GM12864 (cell line): ENCODE results near the gene ITPR1.
"Not testable (repeated sequence)": the region's sequence is repeated elsewhere in the genome, so short reads cannot be mapped to it uniquely, and the experiment has no call there.

Source experiments
- DNase-seq: peaks from one replicate; pipeline ENCODE4 v3.0.0-alpha.2; 2011; ENCODE audit warnings: low read depth
- H3K4me3 ChIP-seq: 2 replicates; pipeline ENCODE4 v1.5.1; 2011; ENCODE audit warnings: mild to moderate bottlenecking, low read depth, low read length, control low read depth
- TF ChIP-seq, protein P1 (sequence below): IDR thresholded peaks from 2 replicates; pipeline ENCODE4 v1.5.1; 2011; ENCODE audit warnings: low read depth, mild to moderate bottlenecking, moderate library complexity, low read length, control low read depth, inconsistent platforms; ENCODE audit errors: missing control alignments

Gene ITPR1

DNA sequence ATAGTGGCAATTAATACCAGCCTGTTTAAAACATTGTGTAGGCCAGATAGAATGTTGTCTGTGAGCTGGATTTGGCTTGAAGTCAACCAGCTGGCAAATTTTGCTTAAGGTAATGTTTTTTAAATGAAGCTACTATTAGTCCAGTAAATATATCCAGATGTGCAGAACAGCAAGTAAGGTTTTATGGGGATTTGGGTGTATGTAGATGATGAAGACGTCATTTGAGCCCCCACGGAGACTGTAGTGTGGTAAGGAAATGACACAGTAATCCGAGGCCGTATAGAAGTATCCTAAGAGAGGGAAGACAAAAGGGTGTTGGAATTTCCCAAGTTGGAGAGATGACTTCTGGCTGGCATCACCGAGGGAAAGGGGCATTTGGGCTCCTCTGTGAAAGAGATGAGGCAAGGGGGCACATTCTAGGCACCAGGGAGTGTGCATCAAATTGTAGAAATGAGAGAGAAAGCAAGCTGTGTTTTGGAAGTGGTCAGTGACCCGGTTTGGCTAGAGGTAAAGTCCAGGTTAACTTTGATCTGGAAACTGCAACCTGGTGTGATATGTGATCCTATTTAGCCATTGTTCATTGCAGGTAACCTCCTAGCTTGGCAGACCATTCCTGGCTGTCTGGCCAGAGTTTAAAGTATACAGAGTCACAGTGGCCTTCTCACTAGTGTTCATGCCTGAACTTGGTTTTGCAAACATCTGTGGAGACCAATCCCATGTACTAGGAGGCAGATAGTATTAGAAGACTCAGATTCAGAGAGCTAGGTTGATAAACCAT, 104.2 kb downstream of the ITPR1 start:
- no peak overlapping the region for H3K4me3 ChIP-seq
- TF ChIP-seq, protein P1, sequence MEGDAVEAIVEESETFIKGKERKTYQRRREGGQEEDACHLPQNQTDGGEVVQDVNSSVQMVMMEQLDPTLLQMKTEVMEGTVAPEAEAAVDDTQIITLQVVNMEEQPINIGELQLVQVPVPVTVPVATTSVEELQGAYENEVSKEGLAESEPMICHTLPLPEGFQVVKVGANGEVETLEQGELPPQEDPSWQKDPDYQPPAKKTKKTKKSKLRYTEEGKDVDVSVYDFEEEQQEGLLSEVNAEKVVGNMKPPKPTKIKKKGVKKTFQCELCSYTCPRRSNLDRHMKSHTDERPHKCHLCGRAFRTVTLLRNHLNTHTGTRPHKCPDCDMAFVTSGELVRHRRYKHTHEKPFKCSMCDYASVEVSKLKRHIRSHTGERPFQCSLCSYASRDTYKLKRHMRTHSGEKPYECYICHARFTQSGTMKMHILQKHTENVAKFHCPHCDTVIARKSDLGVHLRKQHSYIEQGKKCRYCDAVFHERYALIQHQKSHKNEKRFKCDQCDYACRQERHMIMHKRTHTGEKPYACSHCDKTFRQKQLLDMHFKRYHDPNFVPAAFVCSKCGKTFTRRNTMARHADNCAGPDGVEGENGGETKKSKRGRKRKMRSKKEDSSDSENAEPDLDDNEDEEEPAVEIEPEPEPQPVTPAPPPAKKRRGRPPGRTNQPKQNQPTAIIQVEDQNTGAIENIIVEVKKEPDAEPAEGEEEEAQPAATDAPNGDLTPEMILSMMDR = no peak
- DNase-seq = no peak

DNA sequence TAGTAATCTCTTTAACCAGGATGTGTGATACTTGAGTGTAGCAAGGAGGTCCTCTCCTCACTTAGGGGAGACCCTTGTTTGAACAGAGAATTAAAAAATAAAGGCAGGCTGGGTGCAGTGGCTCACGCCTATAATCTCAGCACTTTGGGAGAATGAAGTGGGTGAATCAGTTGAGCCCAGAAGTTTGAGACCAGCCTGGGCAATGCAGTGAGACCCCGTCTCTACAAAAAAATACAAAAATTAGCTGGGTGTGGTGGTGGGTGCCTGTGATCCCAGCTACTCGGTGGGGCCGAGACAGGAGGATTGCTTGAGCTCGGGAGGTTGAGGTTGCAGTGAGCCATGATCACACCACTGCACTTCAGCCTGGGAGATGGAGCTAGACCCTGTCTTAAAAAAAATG, 105.1 kb downstream of the ITPR1 start:
- not testable (repeated sequence) for DNase-seq, H3K4me3 ChIP-seq

DNA sequence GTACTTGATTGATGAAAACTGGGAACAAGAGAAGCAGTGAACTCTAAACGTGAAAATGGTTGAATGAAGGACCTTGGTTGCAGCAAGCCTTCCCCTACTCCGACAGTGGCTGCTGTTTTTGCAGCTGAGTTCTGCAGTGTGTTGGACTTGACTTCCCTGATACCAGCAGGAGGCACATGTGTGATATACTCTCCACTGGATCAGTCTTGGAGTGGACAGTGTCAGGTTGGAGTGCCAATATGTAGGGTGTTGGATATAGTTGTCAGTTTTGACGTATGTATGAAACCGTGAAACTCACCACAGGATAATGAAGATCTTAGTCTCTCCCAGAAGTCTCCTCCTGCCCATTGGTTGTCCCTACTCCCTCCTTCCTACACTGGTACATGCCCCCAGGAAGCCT, 106.5 kb downstream of the ITPR1 start:
- TF ChIP-seq, protein P1 = no peak
- no peak overlapping the region for H3K4me3 ChIP-seq
- no peak for DNase-seq

DNA sequence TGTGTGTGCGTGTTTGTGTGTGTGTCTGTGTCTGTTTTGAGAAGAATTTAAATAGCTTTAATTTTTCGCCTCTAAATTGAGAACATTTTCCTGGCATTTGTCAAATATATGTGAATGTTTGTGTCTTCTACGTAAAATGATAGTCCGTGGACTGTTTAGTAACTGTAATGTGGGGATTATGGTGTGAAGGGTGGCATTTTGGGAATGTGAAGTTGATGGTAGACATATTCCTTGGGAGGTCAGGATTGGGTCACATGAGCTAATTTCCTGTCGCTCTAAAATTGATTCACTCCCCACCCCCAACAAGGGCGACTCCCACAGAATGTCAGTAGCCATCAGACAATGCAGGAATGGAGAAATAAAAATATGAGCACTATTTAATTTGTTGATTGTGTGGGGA, 107.3 kb downstream of the ITPR1 start:
- no peak overlapping the region for H3K4me3 ChIP-seq
- DNase-seq = no peak
- TF ChIP-seq, protein P1 = no peak

DNA sequence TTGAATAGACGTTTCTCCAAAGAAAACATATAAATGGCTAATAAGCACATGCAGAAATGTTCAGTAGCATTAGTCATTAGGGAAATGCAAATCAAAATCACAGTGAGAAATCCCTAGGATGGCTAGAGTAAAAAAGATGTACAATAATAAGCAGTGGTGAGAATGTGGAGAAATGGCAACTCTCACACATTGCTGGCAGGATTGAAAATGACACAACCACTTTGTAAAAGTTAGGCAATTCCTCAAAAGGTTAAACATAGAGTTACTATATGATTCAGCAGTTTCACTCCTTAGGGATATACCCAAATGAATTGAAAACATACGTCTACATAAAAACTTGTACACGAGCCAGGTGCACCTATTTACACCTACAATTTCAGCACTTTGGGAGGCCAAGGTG, 108.7 kb downstream of the ITPR1 start:
- DNase-seq = no peak
- no peak overlapping the region for H3K4me3 ChIP-seq
- TF ChIP-seq, protein P1 = no peak

DNA sequence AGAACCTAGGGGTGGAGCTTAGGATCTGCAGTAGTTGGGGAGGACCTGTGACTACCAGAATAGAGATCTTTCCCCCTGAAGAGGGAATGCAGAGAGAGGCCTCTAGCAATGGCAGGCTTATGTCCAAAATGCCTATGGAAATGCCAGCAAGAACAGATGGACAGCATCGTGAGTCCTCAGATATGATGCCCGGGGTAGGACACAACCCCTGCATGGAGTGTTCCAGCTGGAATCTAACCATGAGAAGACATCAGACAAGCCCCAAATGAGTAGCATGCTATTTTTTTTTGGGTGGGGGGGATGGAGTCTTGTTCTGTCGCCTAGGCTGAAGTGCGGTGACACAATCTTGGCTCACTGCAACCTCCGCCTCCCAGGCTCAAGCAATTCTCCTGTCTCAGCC, 111.5 kb downstream of the ITPR1 start:
- DNase-seq = no peak
- H3K4me3 ChIP-seq = no peak overlapping the region

DNA sequence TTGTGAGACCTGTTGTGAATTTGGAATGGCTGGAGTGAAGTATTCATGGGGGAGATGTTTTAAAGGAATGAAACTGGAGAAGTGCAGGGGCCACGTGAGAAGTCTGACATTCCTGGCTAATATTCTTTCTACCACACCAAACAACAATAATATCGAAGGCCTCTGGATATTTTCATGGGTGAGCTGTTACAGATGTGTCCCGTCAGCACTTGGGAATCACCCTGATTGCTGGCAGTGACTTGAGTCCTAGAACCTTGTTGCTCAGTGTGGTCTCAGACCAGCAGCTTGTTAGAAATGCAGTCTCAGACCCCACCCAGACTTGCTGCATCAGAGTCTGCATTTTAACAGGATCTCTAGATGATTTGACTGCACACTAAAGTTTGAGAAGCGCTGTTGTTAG, 113.8 kb downstream of the ITPR1 start:
- TF ChIP-seq, protein P1 = no peak
- no peak overlapping the region for H3K4me3 ChIP-seq
- DNase-seq = no peak

More for the DNA sequence above, 111.5 kb downstream of the ITPR1 start:
- TF ChIP-seq, protein P1 = no peak
